HG03196 (cell line): Measurements from ENCODE around the gene FNDC3B.
"Not testable (repeated sequence)": the region's sequence is repeated elsewhere in the genome, so short reads cannot be mapped to it uniquely, and the experiment has no call there.

Source experiments
- ATAC-seq: cut with Tn5 transposase; IDR thresholded peaks from one replicate; pipeline ENCODE4 v1.9.1; 2021; ENCODE audit not compliant: unreplicated experiment

The FNDC3B gene

GRCh38 chr3:172039436-172040077, at the start of gene FNDC3B:
Gene FNDC3B (plus strand): TSS chr3:172039578. CDS start chr3:172112480, 72,902 bp downstream.
- peak; percentile 74 for ATAC-seq

GRCh38 chr3:171990239-171990638, 49.1 kb upstream of the FNDC3B start:
- ATAC-seq = not testable (repeated sequence)

- ATAC-seq = no peak
Measured at GRCh38 chr3:171991166-171991565, 48.2 kb upstream of the FNDC3B start.

DNA sequence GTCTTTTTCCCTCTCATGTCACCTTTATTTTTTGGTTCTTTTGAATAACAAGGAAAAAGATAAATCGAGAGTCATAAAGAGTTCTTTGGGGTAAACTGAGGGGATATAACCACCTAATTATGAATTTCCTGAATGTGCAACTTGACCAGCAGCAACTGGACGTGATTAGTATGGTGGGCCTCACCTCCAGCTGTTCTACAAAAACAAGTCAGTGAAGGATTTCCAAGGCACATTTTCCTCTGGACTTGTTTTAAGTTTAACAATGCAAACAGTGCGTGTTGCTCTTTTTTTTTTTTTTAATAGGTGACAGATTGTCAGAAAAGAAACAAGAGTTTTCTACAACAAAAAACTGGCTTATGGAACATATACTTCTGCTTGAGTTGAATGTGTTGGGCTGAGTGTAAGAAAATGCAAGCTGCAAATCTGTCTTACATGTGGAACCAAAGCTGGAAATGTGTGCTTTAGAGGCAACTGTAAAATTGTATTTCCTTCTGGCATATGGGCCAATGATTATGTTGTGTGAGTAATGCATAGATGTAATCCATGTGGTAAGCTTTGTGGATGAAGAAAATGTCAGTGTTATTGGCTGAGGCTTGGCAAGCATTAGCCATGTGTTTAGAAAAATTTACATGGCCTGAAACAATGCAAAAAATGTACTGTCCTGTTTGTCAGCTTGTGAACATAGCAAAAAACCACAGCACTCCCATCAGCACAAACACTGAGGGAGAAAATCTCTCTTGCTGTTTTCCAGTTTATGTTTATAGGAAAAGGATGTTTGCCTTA, 44.5 kb upstream of the FNDC3B start:
- no peak for ATAC-seq

DNA sequence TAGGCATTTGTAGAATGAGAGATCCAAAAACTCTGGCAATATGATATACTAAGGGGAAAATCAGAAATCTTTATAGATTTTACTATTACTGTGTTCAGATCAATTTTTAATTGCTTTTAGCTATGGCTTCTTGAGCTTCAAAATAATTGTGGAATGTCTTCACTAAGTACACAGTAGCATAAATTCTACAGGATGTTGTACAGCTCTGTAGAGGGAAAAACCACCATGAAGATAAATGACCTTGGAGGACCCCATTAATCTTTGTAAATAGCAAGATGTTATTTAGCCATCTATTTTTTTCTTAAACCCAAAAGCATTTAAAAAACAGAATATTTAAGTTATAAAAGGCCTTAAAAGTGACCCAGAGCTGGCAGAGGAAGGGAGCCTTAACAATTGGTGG, 43.9 kb upstream of the FNDC3B start:
- ATAC-seq = no peak

GRCh38 chr3:171996178-171996817, 43.1 kb upstream of the FNDC3B start:
- no peak for ATAC-seq

GRCh38 chr3:171998731-171999130, 40.6 kb upstream of the FNDC3B start:
- ATAC-seq = not testable (repeated sequence)

DNA sequence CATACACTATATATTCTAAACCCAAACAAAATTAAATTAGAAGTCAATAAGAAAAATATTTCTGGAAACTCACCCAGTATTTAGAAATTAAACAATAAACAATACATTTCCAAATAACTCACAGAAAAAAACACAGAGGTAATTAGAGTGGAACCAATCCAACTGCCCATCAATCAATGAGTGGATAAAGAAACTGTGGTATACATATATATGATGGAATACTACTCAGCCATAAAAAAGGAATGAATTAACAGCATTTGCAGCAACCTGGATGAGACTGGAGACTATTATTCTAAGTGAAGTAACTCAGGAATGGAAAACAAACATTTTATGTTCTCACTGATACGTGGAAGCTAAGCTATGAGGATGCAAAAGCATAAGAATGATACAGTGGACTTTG, 37.8 kb upstream of the FNDC3B start:
- not testable (repeated sequence) for ATAC-seq

DNA sequence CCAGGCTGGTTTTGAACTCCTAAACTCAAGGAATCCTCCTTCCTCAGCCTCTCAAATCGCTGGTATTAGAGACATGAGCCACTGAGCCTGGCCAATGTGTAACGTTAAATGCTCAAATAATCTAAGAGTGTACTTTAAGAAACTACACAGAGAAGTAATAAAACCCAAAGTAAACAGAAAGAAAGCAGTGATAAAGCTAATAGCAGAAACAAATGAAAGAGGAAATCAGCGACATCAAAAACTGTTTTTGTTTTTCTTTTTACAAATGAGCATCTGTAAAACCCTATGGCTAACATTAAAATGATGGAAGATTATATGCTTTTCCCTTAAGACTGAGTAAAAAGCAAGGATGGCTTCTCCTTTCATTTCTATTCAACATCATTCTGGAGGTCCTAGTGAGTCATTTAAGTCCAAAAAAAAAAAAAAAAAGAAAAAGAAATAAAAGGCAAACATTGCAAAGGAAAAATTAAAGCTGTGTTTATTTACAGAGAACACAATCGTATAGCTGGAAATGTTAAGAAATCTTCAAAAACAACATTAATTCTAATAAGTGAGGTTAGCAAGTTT, 36.8 kb upstream of the FNDC3B start:
- ATAC-seq = no peak

GRCh38 chr3:172003146-172003545, 36.2 kb upstream of the FNDC3B start:
- no peak for ATAC-seq

DNA sequence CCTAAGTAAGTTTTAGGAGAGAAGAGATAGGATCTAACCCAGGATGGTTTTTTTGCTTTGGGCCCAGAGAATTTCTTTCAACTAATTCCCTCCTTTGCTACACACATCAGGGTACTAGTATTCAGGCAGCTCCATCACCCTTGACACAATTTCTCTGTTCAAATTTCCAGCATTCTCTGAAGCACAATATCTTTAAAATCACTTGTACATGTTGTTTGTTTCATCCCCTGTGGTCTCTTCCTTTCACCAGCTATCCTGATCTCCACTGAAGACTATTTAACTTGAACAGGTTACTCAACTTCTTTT, 32.4 kb upstream of the FNDC3B start:
- ATAC-seq = no peak

DNA sequence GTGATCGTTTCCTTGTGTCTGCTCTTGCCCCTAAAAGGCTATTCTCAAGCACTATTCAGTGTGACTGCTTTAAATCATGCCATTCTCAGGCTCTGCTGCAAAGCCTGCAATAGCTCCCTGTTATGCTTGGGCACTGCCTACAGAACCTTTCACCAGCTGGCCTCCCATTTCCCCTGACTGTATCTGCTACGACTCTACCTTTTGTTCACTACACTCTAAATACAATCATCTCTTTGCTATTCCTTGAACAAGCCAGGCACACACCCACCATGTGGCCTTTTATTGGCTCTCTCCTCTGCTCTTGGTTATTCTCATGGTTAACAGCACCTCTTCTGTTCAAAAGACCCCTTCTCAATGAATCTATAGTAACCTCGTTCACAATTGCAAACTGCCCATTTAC, 29.6 kb upstream of the FNDC3B start:
- ATAC-seq = no peak

GRCh38 chr3:172012775-172013174, 26.6 kb upstream of the FNDC3B start:
- no peak for ATAC-seq

- no peak for ATAC-seq
Measured at GRCh38 chr3:172014145-172014544, 25.2 kb upstream of the FNDC3B start.

DNA sequence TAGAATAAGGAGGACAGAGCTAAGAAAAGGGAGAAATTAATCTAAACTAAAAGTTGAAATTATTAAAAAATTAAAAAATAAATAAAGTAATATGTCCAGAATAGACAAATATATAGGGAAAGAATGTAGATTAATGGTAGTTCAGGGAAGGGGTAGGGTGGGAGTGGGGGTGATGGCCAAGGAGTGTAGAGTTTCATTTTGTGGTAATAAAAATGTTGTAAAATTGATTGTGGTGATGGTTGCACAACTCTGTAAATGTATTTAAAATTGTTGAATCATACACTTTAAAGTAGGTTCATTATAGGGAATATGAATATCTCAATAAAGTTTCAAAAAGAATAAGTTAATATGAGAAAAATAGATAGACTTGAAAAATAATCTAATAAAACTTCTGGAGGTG, 21.0 kb upstream of the FNDC3B start:
- ATAC-seq = no peak

DNA sequence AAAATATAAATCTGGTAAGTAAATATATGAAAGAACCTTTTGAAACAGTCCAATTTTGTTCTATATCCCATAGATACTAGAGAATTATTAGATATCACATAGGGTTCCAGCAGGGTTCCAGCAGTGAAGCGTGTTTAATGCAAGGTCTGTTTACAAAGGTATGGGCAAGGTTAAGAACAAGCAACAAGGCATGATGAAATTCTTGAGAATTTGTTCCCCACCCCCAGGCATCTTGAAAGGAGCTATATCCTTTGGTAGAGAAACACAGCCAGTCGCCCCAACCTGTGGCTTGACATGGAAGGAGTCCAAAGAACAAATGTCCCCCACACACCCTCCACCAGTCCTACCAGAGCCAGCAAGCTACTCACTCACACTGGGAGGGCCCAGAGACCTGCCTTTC, 18.6 kb upstream of the FNDC3B start:
- no peak for ATAC-seq

GRCh38 chr3:172021164-172021563, 18.2 kb upstream of the FNDC3B start:
- ATAC-seq = no peak

DNA sequence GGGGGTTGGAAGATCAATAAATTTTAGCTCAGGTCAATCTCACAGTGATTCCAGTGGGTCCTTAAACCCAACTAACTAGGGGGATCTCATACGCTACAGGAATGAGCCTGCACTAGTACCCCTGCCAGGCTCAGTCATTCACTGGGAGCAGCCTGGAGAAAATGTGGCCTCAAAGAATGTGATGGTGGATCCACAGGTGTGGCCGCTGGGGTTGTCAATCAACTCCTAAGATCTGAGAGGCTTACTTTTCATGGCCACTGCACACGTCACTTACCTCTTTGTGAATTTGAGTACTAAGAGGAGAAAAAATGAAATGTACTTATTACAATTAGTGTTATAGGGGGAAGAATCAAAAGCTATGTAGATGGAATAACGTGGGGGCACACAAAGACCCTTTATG, 17.5 kb upstream of the FNDC3B start:
- no peak for ATAC-seq

GRCh38 chr3:172023915-172024314, 15.5 kb upstream of the FNDC3B start:
- no peak for ATAC-seq

- ATAC-seq = no peak
Measured at GRCh38 chr3:172024679-172025078, 14.7 kb upstream of the FNDC3B start.

DNA sequence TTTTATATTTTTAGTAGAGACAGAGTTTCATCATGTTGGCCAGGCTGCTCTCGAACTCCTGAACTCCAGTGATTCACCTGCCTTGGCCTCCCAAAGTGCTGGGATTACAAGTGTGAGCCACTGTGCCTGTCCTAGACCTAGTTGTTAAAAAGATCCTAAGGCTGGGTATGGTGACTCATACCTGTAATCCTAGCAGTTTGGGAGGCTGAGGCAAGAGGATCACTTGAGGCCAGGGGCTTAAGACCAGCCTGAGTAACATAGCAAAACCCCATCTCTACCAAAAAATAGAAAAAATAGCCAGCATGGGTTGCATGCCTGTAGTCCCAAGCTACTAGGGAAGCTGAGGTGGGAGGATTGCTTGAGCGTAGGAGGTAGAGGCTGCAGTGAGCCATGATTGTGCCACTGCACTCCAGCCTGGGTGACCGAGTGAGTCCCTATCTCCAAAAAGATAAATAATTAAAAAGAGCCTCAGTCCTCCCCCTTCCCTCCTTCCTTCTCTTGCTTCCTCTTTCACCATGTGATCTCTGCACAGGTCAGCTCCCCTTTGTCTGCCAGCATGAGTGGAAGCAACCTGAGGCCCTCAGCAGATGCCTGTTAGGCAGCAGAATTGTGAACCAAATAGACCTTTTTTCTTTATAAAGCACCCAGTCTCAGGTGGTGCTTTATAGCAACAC, 9.8 kb upstream of the FNDC3B start:
- no peak for ATAC-seq
